Activated T-helper 17 cell treated with anti-CD3 and anti-CD28 coated beads, Interleukin-2, amount 50 U/mL, for 72 hours (primary cell): ENCODE measurements around the gene GPRC5D. TPM values are rescaled to one million over a fixed set of nuclear protein-coding genes. Genes with fewer than 3 reads are reported as not detected.
A peak's percentile ranks its signal among the peaks of the same experiment; 100 is the strongest.

ENCODE experiments used
- ATAC-seq: fragments of 150-1000 bp; cut with Tn5 transposase; replicated peaks from 2 replicates; pipeline ENCODE4 v1.10.0; 2021; ENCODE audit warnings: mild to moderate bottlenecking, moderate library complexity
- H3K27ac Mint-ChIP-seq: one replicate; pipeline ENCODE4 v1.8.0; 2022; ENCODE audit warnings: mixed read lengths
- H3K27me3 Mint-ChIP-seq: one replicate; pipeline ENCODE4 v1.8.0; 2022; ENCODE audit warnings: mixed read lengths
- H3K36me3 Mint-ChIP-seq: one replicate; pipeline ENCODE4 v1.8.0; 2022; ENCODE audit warnings: low read depth, mild to moderate bottlenecking, mixed read lengths
- H3K4me1 Mint-ChIP-seq: one replicate; pipeline ENCODE4 v1.8.0; 2022; ENCODE audit warnings: mixed read lengths
- H3K4me3 Mint-ChIP-seq: one replicate; pipeline ENCODE4 v1.8.0; 2022; ENCODE audit warnings: mild to moderate bottlenecking, mixed read lengths
- H3K9me3 Mint-ChIP-seq: one replicate; pipeline ENCODE4 v1.8.0; 2022; ENCODE audit warnings: mixed read lengths
- total RNA-seq, 2 donors: library from RNA; stranded (reverse); gene quantifications; one replicate each; pipeline ENCODE4 v1.2.3, GENCODE V29; 2022

The GPRC5D gene
- total RNA-seq, 2 donors from 2014 or later = not detected

- H3K4me1 Mint-ChIP-seq = peaks cover 13% of the 10 kb centered on the region
- H3K36me3 Mint-ChIP-seq = no peaks in the 10 kb centered on the region
- peak overlapping the region; percentile 73 for H3K27ac Mint-ChIP-seq
- peak overlapping the region; percentile 13 for H3K4me3 Mint-ChIP-seq
- ATAC-seq = no peak
- H3K27me3 Mint-ChIP-seq = peaks cover 17% of the 10 kb centered on the region
- no peaks in the 10 kb centered on the region for H3K9me3 Mint-ChIP-seq
Observed at GRCh38 chr12:12898911-12899511, 53.0 kb downstream of the GPRC5D start.

GRCh38 chr12:12898136-12898717 is 53.7 kb downstream of the GPRC5D start:
- Mint-ChIP-seq H3K27ac (no peak overlapping the region), H3K4me3 (no peak overlapping the region), H3K36me3 (no peaks in the 10 kb centered on the region), H3K4me1 (peaks cover 13% of the 10 kb centered on the region), H3K9me3 (no peaks in the 10 kb centered on the region), H3K27me3 (peaks cover 20% of the 10 kb centered on the region)
- ATAC-seq = no peak

- H3K9me3 Mint-ChIP-seq = no peaks in the 10 kb centered on the region
- peaks cover 27% of the 10 kb centered on the region for H3K27me3 Mint-ChIP-seq
- H3K27ac Mint-ChIP-seq = no peak overlapping the region
- no peak for ATAC-seq
- H3K4me1 Mint-ChIP-seq = peaks cover 13% of the 10 kb centered on the region
- H3K36me3 Mint-ChIP-seq = no peaks in the 10 kb centered on the region
- H3K4me3 Mint-ChIP-seq = no peak overlapping the region
Observed at GRCh38 chr12:12897302-12897701, 54.7 kb downstream of the GPRC5D start.

- no peak for ATAC-seq
- Mint-ChIP-seq H3K27ac (peak overlapping the region; percentile 20), H3K27me3 (peaks cover 31% of the 10 kb centered on the region), H3K36me3 (no peaks in the 10 kb centered on the region), H3K4me1 (peaks cover 13% of the 10 kb centered on the region), H3K9me3 (no peaks in the 10 kb centered on the region), H3K4me3 (no peak overlapping the region)
Observed at GRCh38 chr12:12896260-12896659, 55.7 kb downstream of the GPRC5D start.

GRCh38 chr12:12893438-12893837 is 58.5 kb downstream of the GPRC5D start:
- no peak for ATAC-seq
- Mint-ChIP-seq H3K27me3 (peaks cover 44% of the 10 kb centered on the region), H3K27ac (no peak overlapping the region)

GRCh38 chr12:12892681-12893141 is 59.3 kb downstream of the GPRC5D start:
- ATAC-seq = no peak
- Mint-ChIP-seq H3K27me3 (peaks cover 48% of the 10 kb centered on the region), H3K4me3 (no peak overlapping the region), H3K27ac (no peak overlapping the region), H3K4me1 (no peaks in the 10 kb centered on the region), H3K9me3 (no peaks in the 10 kb centered on the region), H3K36me3 (no peaks in the 10 kb centered on the region)

More at GRCh38 chr12:12893438-12893837, 58.5 kb downstream of the GPRC5D start:
- H3K4me3 Mint-ChIP-seq = no peak overlapping the region
- H3K36me3 Mint-ChIP-seq = no peaks in the 10 kb centered on the region
- H3K9me3 Mint-ChIP-seq = no peaks in the 10 kb centered on the region
- H3K4me1 Mint-ChIP-seq = no peaks in the 10 kb centered on the region

- peak overlapping the region; percentile 68 for H3K4me3 Mint-ChIP-seq
- ATAC-seq = no peak
- no peaks in the 10 kb centered on the region for H3K36me3 Mint-ChIP-seq
- no peak overlapping the region for H3K27ac Mint-ChIP-seq
- H3K27me3 Mint-ChIP-seq = peaks cover 44% of the 10 kb centered on the region
- H3K4me1 Mint-ChIP-seq = no peaks in the 10 kb centered on the region
- no peaks in the 10 kb centered on the region for H3K9me3 Mint-ChIP-seq
Observed at GRCh38 chr12:12891881-12892355, 60.1 kb downstream of the GPRC5D start.

GRCh38 chr12:12891080-12891880 is 60.7 kb downstream of the GPRC5D start, which contains the start of gene GPRC5A:
TSS of gene GPRC5A (plus strand) at chr12:12891562. CDS start at chr12:12908250, 16,688 bp downstream.
- Mint-ChIP-seq H3K9me3 (no peaks in the 10 kb centered on the region), H3K27me3 (peaks cover 42% of the 10 kb centered on the region), H3K36me3 (no peaks in the 10 kb centered on the region), H3K27ac (no peak within 1 kb of the TSS), H3K4me1 (no peaks in the 10 kb centered on the region), H3K4me3 (peak within 1 kb of the TSS; percentile 68)
- ATAC-seq = peak; percentile 75

Other genes starting within 250 kb of the GPRC5D start
- 10 to 100 TPM; 41.1 to 95.4 TPM for gene CDKN1B, start 234.8 kb downstream of the GPRC5D start, total RNA-seq
- gene APOLD1, start 166.5 kb downstream of the GPRC5D start, total RNA-seq = 10 to 100 TPM in 1 of 2 donors, 1 to 10 TPM in 1; 8.7 to 42.2 TPM
- 10 to 100 TPM; 90.0 to 90.4 TPM for gene DDX47, start 138.8 kb downstream of the GPRC5D start, total RNA-seq
- 1 to 10 TPM in 1 of 2 donors, under 1 TPM in 1; 0.99 to 2.9 TPM for gene GPRC5A, start 60.6 kb downstream of the GPRC5D start, total RNA-seq
- 10 to 100 TPM; 14.4 to 16.3 TPM for gene HEBP1, start 48.1 kb upstream of the GPRC5D start, total RNA-seq
- 10 to 100 TPM in 1 of 2 donors, 1 to 10 TPM in 1; 9.7 to 14.7 TPM for gene FAM234B, start 92.2 kb upstream of the GPRC5D start, total RNA-seq
- gene GSG1, start 151.5 kb upstream of the GPRC5D start, total RNA-seq = not detected
- gene EMP1, start 244.6 kb upstream of the GPRC5D start, total RNA-seq = 10 to 100 TPM; 36.7 to 60.2 TPM